WERI-Rb-1 (cell line): ENCODE data around the gene CALU.

Experiments
- DNase-seq: peaks from one replicate; pipeline ENCODE4 v3.0.0-alpha.2; 2020
- H3K27ac ChIP-seq: fragments of 250-450 bp; sonication (Bioruptor Pico); 2 replicates; pipeline ENCODE4 v1.5.1; 2020; ENCODE audit warnings: mild to moderate bottlenecking, moderate library complexity
- H3K27me3 ChIP-seq: fragments of 250-450 bp; sonication (Bioruptor Pico); 2 replicates; pipeline ENCODE4 v1.5.1; 2021; ENCODE audit warnings: mild to moderate bottlenecking, low read depth, moderate library complexity; ENCODE audit not compliant: insufficient read depth, severe bottlenecking
- H3K36me3 ChIP-seq: fragments of 250-450 bp; sonication (Bioruptor Pico); 2 replicates; pipeline ENCODE4 v1.5.1; 2020; ENCODE audit warnings: mild to moderate bottlenecking, moderate library complexity
- H3K4me3 ChIP-seq: 2 replicates; pipeline ENCODE4 v1.5.1; 2011; ENCODE audit warnings: low read depth, mild to moderate bottlenecking, control low read depth, low read length
- H3K9me3 ChIP-seq: fragments of 250-450 bp; sonication (Bioruptor Pico); 2 replicates; pipeline ENCODE4 v1.5.1; 2021; ENCODE audit warnings: mild to moderate bottlenecking, moderate library complexity; ENCODE audit not compliant: severe bottlenecking
- CTCF ChIP-seq: IDR thresholded peaks from 2 replicates; pipeline ENCODE4 v1.5.1; 2011; ENCODE audit warnings: low read depth, mild to moderate bottlenecking, control low read depth, inconsistent platforms, low read length

CALU gene

GRCh38 chr7:128697302-128697905 lies 41.8 kb upstream of the CALU start:
- no peak overlapping the region for H3K4me3 ChIP-seq
- DNase-seq: no peak
- TF ChIP-seq CTCF: no peak
- H3K36me3 ChIP-seq: no peaks in the 10 kb centered on the region
- no peak overlapping the region for H3K27ac ChIP-seq
- H3K9me3 ChIP-seq: peaks cover 4% of the 10 kb centered on the region
- no peaks in the 10 kb centered on the region for H3K27me3 ChIP-seq

- Histone ChIP-seq H3K36me3 (no peaks in the 10 kb centered on the region), H3K9me3 (peaks cover 4% of the 10 kb centered on the region), H3K4me3 (no peak overlapping the region), H3K27me3 (no peaks in the 10 kb centered on the region), H3K27ac (no peak overlapping the region)
- no peak for DNase-seq
- no peak for TF ChIP-seq CTCF
Observed at GRCh38 chr7:128699196-128699712, 39.9 kb upstream of the CALU start.

- no peaks in the 10 kb centered on the region for H3K27me3 ChIP-seq
- peaks cover 4% of the 10 kb centered on the region for H3K9me3 ChIP-seq
- H3K4me3 ChIP-seq: no peak overlapping the region
- no peak overlapping the region for H3K27ac ChIP-seq
- no peak for DNase-seq
- no peak for TF ChIP-seq CTCF
- no peaks in the 10 kb centered on the region for H3K36me3 ChIP-seq
Observed at GRCh38 chr7:128699895-128700294, 39.3 kb upstream of the CALU start.

- Histone ChIP-seq H3K27me3 (no peaks in the 10 kb centered on the region), H3K27ac (no peak overlapping the region), H3K36me3 (no peaks in the 10 kb centered on the region), H3K9me3 (peaks cover 4% of the 10 kb centered on the region), H3K4me3 (no peak overlapping the region)
- no peak for DNase-seq
- TF ChIP-seq CTCF: no peak
Observed at GRCh38 chr7:128701062-128701785, 37.9 kb upstream of the CALU start.

- no peak for TF ChIP-seq CTCF
- Histone ChIP-seq H3K36me3 (no peaks in the 10 kb centered on the region), H3K27me3 (no peaks in the 10 kb centered on the region), H3K4me3 (no peak overlapping the region), H3K27ac (no peak overlapping the region), H3K9me3 (peaks cover 4% of the 10 kb centered on the region)
- no peak for DNase-seq
Observed at GRCh38 chr7:128703609-128704241, 35.4 kb upstream of the CALU start.
